ENCODE data around the gene CANT1. TPM values are rescaled to one million over a fixed set of nuclear protein-coding genes. Genes with fewer than 3 reads are reported as not detected.

CANT1 gene
- total and polyA plus RNA-seq, 2 of the 13 experiments (the other 11 are each of a cell fraction or from before 2014, with no cell fraction given): 34.1 to 42.1 TPM

GRCh38 chr17:79033741-79034501 lies 24.4 kb upstream of the CANT1 start:
- Histone ChIP-seq H3K4me1 (ENCODE audit: insufficient read depth, low read length) (peaks cover 37% of the 10 kb centered on the region), H3K9me3 (ENCODE audit: low read length) (no peaks in the 10 kb centered on the region), H2AFZ (ENCODE audit: low read length) (no peak overlapping the region), H3K27me3 (ENCODE audit: control insufficient read depth in 1 of 2, insufficient read depth in 2 of 2, low read length in 2 of 2) (peaks cover 10 to 55% of the 10 kb centered on the region in 2 experiments; a peak in 4 of 5 replicates), H4K20me1 (ENCODE audit: insufficient read depth, low read length) (no peaks in the 10 kb centered on the region), H3K9ac (ENCODE audit: insufficient read depth, low read depth, low read length) (no peak overlapping the region), H3K4me2 (ENCODE audit: low read depth, low read length) (peak overlapping the region; percentile 37; the same call in 1 of the 2 replicates), H3K79me2 (ENCODE audit: insufficient read depth, low read length) (no peaks in the 10 kb centered on the region), H3K4me3 (replicated peaks in 1 of 3; ENCODE audit: insufficient read depth in 1 of 3, low read depth in 2 of 3, low read length in 3 of 3) (peak overlapping the region in 1 of 3 experiments; percentile 3; a peak in 1 of 6 replicates), H3K27ac (ENCODE audit: extremely low read length, insufficient read depth, low read length) (no peak overlapping the region), H3K36me3 (replicated peaks in 1 of 2; ENCODE audit: control insufficient read depth in 1 of 2, insufficient read depth in 2 of 2, low read length in 2 of 2) (no peaks in the 10 kb centered on the region)
- intact Hi-C loops (cut with micrococcal nuclease; ENCODE audit: unreplicated experiment) (no loop called here), in situ Hi-C loops (cut with HindIII; ENCODE audit: extremely low pct_ligation_motif_present, low pct_unique_long_range_greater_than_20kb) (no loop called here)
- no peak for DNase-seq (ENCODE audit: low spot score)
- ChIA-PET CTCF (ENCODE audit: low intra/inter-chr PET ratio, low total read pairs) (no interaction called here), POLR2A (interaction anchor here (1.0 to 8.8 kb wide), 3 partner anchors 7 to 41 kb away, joined by 3 to 127 read pairs (median 5); partner anchors contain the start of genes CANT1 and ENGASE)
- WGBS (ENCODE audit: low lambda C conversion rate): 43% methylated on average over 21 of the region's 28 CpGs
- ATAC-seq: peak; percentile 36
- no TSS peak for BruUV-seq (replicated peaks)
- no peak for FAIRE-seq
- TF ChIP-seq KDM2A (CRISPR knock-in tag; IDR thresholded peaks at IDR 0.05; ENCODE audit: borderline replicate concordance, low read depth) (0 out of 2 replicates have a peak, but pooled peaks have one; percentile 18), DNMT1 (CRISPR knock-in tag; IDR thresholded peaks at IDR 0.05) (no peak), ZBTB38 (CRISPR knock-in tag; IDR thresholded peaks at IDR 0.05) (peak; percentile 24; the same call in 1 of the 2 replicates), ZKSCAN8 (CRISPR knock-in tag; IDR thresholded peaks at IDR 0.05; ENCODE audit: borderline replicate concordance) (no peak), TGIF2 (CRISPR knock-in tag; IDR thresholded peaks at IDR 0.05) (no peak), RXRA (CRISPR knock-in tag; IDR thresholded peaks at IDR 0.05) (peak; percentile 32; the same call in 1 of the 2 replicates), SYNCRIP (IDR thresholded peaks at IDR 0.05; ENCODE audit: insufficient read depth, low read depth, low read length) (no peak), ZNF274 (CRISPR knock-in tag; IDR thresholded peaks at IDR 0.05) (0 out of 2 replicates have a peak, but pooled peaks have one; percentile 24), ZFY (CRISPR knock-in tag; IDR thresholded peaks at IDR 0.05) (0 out of 2 replicates have a peak, but pooled peaks have one; percentile 8), ZNF672 (CRISPR knock-in tag; IDR thresholded peaks at IDR 0.05) (no peak), CBX2 (IDR thresholded peaks at IDR 0.05; ENCODE audit: low read depth, low read length) (no peak), CBX2 (CRISPR knock-in tag; IDR thresholded peaks at IDR 0.05; ENCODE audit: low read depth) (no peak), SALL1 (CRISPR knock-in tag; IDR thresholded peaks at IDR 0.05) (0 out of 2 replicates have a peak, but pooled peaks have one; percentile 19)
- TF ChIP-seq, protein P1, sequence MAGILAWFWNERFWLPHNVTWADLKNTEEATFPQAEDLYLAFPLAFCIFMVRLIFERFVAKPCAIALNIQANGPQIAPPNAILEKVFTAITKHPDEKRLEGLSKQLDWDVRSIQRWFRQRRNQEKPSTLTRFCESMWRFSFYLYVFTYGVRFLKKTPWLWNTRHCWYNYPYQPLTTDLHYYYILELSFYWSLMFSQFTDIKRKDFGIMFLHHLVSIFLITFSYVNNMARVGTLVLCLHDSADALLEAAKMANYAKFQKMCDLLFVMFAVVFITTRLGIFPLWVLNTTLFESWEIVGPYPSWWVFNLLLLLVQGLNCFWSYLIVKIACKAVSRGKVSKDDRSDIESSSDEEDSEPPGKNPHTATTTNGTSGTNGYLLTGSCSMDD (CRISPR knock-in tag; IDR thresholded peaks at IDR 0.05): no peak
- TF ChIP-seq, protein P2, sequence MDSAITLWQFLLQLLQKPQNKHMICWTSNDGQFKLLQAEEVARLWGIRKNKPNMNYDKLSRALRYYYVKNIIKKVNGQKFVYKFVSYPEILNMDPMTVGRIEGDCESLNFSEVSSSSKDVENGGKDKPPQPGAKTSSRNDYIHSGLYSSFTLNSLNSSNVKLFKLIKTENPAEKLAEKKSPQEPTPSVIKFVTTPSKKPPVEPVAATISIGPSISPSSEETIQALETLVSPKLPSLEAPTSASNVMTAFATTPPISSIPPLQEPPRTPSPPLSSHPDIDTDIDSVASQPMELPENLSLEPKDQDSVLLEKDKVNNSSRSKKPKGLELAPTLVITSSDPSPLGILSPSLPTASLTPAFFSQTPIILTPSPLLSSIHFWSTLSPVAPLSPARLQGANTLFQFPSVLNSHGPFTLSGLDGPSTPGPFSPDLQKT (CRISPR knock-in tag; IDR thresholded peaks at IDR 0.05; ENCODE audit: borderline replicate concordance): no peak
- TF ChIP-seq, protein P3, sequence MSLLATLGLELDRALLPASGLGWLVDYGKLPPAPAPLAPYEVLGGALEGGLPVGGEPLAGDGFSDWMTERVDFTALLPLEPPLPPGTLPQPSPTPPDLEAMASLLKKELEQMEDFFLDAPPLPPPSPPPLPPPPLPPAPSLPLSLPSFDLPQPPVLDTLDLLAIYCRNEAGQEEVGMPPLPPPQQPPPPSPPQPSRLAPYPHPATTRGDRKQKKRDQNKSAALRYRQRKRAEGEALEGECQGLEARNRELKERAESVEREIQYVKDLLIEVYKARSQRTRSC (CRISPR knock-in tag; IDR thresholded peaks at IDR 0.05; ENCODE audit: low read depth): no peak
